Hepatocyte (in vitro differentiated cells): ENCODE results near the gene PTPRD. TPM values are rescaled to one million over a fixed set of nuclear protein-coding genes. Genes with fewer than 3 reads are reported as not detected.

Experiments used
- DNase-seq: peaks from one replicate; pipeline ENCODE4 v3.0.0-alpha.2; 2016; ENCODE audit warnings: low spot score
- H2AFZ ChIP-seq: fragments of 200-600 bp; sonication (generic); 2 replicates; pipeline ENCODE4 v1.6.0; 2016; ENCODE audit warnings: antibody characterized with exemption, mild to moderate bottlenecking
- H3K27ac ChIP-seq: fragments of 200-600 bp; sonication (generic); 2 replicates; pipeline ENCODE4 v1.5.1; 2016; ENCODE audit warnings: mild to moderate bottlenecking
- H3K27me3 ChIP-seq: fragments of 200-600 bp; sonication (generic); 2 replicates; pipeline ENCODE4 v1.6.1; 2016
- H3K36me3 ChIP-seq: fragments of 200-600 bp; sonication (generic); replicated peaks from 2 replicates; pipeline ENCODE4 v1.5.1; 2016; ENCODE audit warnings: low read depth; ENCODE audit not compliant: insufficient read depth
- H3K4me1 ChIP-seq: fragments of 200-600 bp; sonication (generic); 2 replicates; pipeline ENCODE4 v1.5.1; 2016; ENCODE audit warnings: mild to moderate bottlenecking, moderate library complexity; ENCODE audit not compliant: insufficient read depth
- H3K4me2 ChIP-seq: fragments of 200-600 bp; sonication (generic); 2 replicates; pipeline ENCODE4 v1.6.0; 2016
- H3K4me3 ChIP-seq: fragments of 200-600 bp; sonication (generic); 2 replicates; pipeline ENCODE4 v1.5.1; 2016; ENCODE audit warnings: mild to moderate bottlenecking
- H3K79me2 ChIP-seq: fragments of 200-600 bp; sonication (generic); 2 replicates; pipeline ENCODE4 v1.6.0; 2017; ENCODE audit warnings: mild to moderate bottlenecking
- H3K9me2 ChIP-seq: fragments of 200-600 bp; sonication (generic); replicated peaks from 2 replicates; pipeline ENCODE4 v1.6.0; 2017; ENCODE audit warnings: mild to moderate bottlenecking; ENCODE audit not compliant: insufficient read depth
- H3K9me3 ChIP-seq: fragments of 200-600 bp; sonication (generic); 2 replicates; pipeline ENCODE4 v1.5.1; 2016; ENCODE audit warnings: low read depth, mild to moderate bottlenecking
- H4K20me1 ChIP-seq: fragments of 200-600 bp; sonication (generic); 2 replicates; pipeline ENCODE4 v1.6.0; 2016; ENCODE audit warnings: mild to moderate bottlenecking; ENCODE audit not compliant: insufficient read depth, poor library complexity, severe bottlenecking
- CTCF ChIP-seq: fragments of 200-600 bp; sonication (generic); IDR thresholded peaks from 2 replicates; pipeline ENCODE4 v1.5.1; 2016; ENCODE audit warnings: antibody characterized with exemption, mild to moderate bottlenecking; ENCODE audit not compliant: poor library complexity
- EZH2 ChIP-seq: fragments of 200-600 bp; sonication (generic); IDR thresholded peaks from 2 replicates; pipeline ENCODE4 v1.6.1; 2016; ENCODE audit warnings: antibody characterized with exemption, mild to moderate bottlenecking, borderline replicate concordance
- EZH2phosphoT487 ChIP-seq: fragments of 200-600 bp; sonication (generic); IDR thresholded peaks from one replicate; pipeline ENCODE4 v1.6.1; 2018; ENCODE audit warnings: antibody characterized with exemption, mild to moderate bottlenecking, low read depth, moderate library complexity; ENCODE audit not compliant: unreplicated experiment, severe bottlenecking
- WGBS: methylation state at CpG from one replicate; pipeline ENCODE4 v1.1.6; 2016; ENCODE audit warnings: low lambda C conversion rate; ENCODE audit errors: missing lambda C conversion rate; 5-methylcytosine and 5-hydroxymethylcytosine counted together
- polyA plus RNA-seq: library from polyadenylated mRNA; unstranded; fragments of >200 nt; fragmentation: Nextera tagmentation; extraction: Ambion mirVana; gene quantifications from 2 replicates; pipeline ENCODE4 v1.2.1, GENCODE V29; 2016
- total RNA-seq: library from RNA; depleted of rRNA; stranded (reverse); fragments of >200 nt; gene quantifications from 2 replicates; pipeline ENCODE4 v1.2.3, GENCODE V29; 2014

Gene PTPRD
- total and polyA plus RNA-seq, 2 experiments from 2014 or later: 6.5 to 77.6 TPM

GRCh38 chr9:10651012-10651411 lies 38.2 kb upstream of the PTPRD start:
- Histone ChIP-seq H3K27ac (no peak overlapping the region), H3K9me2 (no peaks in the 10 kb centered on the region), H3K4me2 (no peak overlapping the region), H3K79me2 (no peaks in the 10 kb centered on the region), H3K9me3 (no peaks in the 10 kb centered on the region), H3K27me3 (no peaks in the 10 kb centered on the region), H2AFZ (no peak overlapping the region), H3K4me3 (no peak overlapping the region), H3K36me3 (no peaks in the 10 kb centered on the region), H3K4me1 (no peaks in the 10 kb centered on the region), H4K20me1 (no peaks in the 10 kb centered on the region)
- TF ChIP-seq EZH2phosphoT487 (no peak), EZH2 (no peak), CTCF (no peak)
- no peak for DNase-seq
- 93% methylated on average over 2 of the region's 2 CpGs for WGBS

GRCh38 chr9:10649076-10649475 lies 36.3 kb upstream of the PTPRD start:
- Histone ChIP-seq H3K9me2 (no peaks in the 10 kb centered on the region), H3K9me3 (no peaks in the 10 kb centered on the region), H3K36me3 (no peaks in the 10 kb centered on the region), H3K27me3 (no peaks in the 10 kb centered on the region), H4K20me1 (no peaks in the 10 kb centered on the region), H3K4me2 (no peak overlapping the region), H3K79me2 (no peaks in the 10 kb centered on the region), H3K27ac (no peak overlapping the region), H3K4me1 (no peaks in the 10 kb centered on the region), H3K4me3 (no peak overlapping the region), H2AFZ (no peak overlapping the region)
- 76% methylated on average over 1 of the region's 1 CpG for WGBS
- no peak for DNase-seq
- TF ChIP-seq EZH2phosphoT487: no peak
- TF ChIP-seq CTCF: no peak
- TF ChIP-seq EZH2: no peak

GRCh38 chr9:10633785-10634184 lies 21.0 kb upstream of the PTPRD start:
- H3K9me2 ChIP-seq: no peaks in the 10 kb centered on the region
- H3K27me3 ChIP-seq: no peaks in the 10 kb centered on the region
- no peak overlapping the region for H3K4me2 ChIP-seq
- H3K9me3 ChIP-seq: no peaks in the 10 kb centered on the region
- H3K4me3 ChIP-seq: no peak overlapping the region
- DNase-seq: no peak
- H3K79me2 ChIP-seq: no peaks in the 10 kb centered on the region
- no peak overlapping the region for H3K27ac ChIP-seq
- H2AFZ ChIP-seq: no peak overlapping the region
- no peaks in the 10 kb centered on the region for H4K20me1 ChIP-seq
- H3K4me1 ChIP-seq: no peaks in the 10 kb centered on the region
- 89% methylated on average over 3 of the region's 3 CpGs for WGBS
- no peaks in the 10 kb centered on the region for H3K36me3 ChIP-seq
- no peak for TF ChIP-seq CTCF
- no peak for TF ChIP-seq EZH2phosphoT487
- no peak for TF ChIP-seq EZH2

- H3K79me2 ChIP-seq: no peaks in the 10 kb centered on the region
- no peak overlapping the region for H3K27ac ChIP-seq
- no peak for DNase-seq
- H3K4me3 ChIP-seq: no peak overlapping the region
- 61% methylated on average over 9 of the region's 9 CpGs for WGBS
- H3K4me2 ChIP-seq: peak overlapping the region; percentile 95
- no peak overlapping the region for H2AFZ ChIP-seq
- peaks cover 4% of the 10 kb centered on the region for H3K4me1 ChIP-seq
- H3K27me3 ChIP-seq: peaks cover 44% of the 10 kb centered on the region
- no peaks in the 10 kb centered on the region for H3K36me3 ChIP-seq
- TF ChIP-seq CTCF (no peak), EZH2 (no peak), EZH2phosphoT487 (no peak)
- H3K9me3 ChIP-seq: no peaks in the 10 kb centered on the region
- no peaks in the 10 kb centered on the region for H3K9me2 ChIP-seq
- H4K20me1 ChIP-seq: no peaks in the 10 kb centered on the region
Observed at GRCh38 chr9:10614196-10614800, 1.5 kb upstream of the PTPRD start.
